Astrocyte of the spinal cord (primary cell): ENCODE data around the gene WFDC12.
A peak's percentile ranks its signal among the peaks of the same experiment; 100 is the strongest.

Experiments used
- DNase-seq: peaks from one replicate; pipeline ENCODE4 v3.0.0; 2011; ENCODE audit warnings: low read depth, low spot score
- H3K4me3 ChIP-seq: 2 replicates; pipeline ENCODE4 v1.5.1; 2011; ENCODE audit warnings: low read depth, mild to moderate bottlenecking, low read length, moderate library complexity
- in situ Hi-C: cut with HindIII; loops from 2 replicates; pipeline ENCODE4 v1.10.0; 2017; ENCODE audit warnings: low sequenced_read_pairs
- TF ChIP-seq, protein P1 (sequence below): IDR thresholded peaks from 2 replicates; pipeline ENCODE4 v1.5.1; 2012; ENCODE audit warnings: low read depth, mild to moderate bottlenecking, low read length, inconsistent platforms

WFDC12 gene

DNA sequence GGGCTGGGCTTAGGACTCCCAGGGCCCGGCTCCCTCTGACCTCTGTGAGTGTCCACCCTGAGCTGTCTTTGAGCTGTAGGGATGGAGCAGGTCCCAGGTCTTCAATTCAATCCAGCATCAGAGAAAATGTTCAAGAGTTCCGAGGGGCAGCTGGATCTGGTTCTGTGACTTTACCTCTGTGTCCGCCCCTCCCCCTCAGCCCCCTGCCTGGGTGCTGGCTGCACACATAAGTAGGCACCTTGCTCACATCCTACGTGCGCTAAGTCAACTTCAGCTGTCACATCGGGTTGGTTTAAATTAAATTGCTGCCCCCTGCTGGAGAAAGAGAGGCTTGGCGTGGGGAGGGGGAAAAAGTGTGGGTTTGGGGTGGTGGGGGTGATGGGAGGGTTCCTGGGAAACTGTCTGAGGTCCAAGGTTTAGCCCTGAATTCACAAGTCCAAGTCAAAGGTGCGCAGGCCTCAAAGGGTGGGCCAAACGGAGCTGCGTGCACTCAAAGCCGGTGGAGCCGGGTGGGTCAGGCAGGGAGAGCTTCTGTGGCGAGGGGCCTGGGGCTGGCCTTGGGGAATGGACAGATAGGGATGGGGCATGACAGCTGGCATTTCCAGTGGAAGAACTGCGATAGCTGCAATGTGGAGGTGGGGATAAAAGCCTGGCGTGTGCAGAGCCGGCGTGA, 12.3 kb downstream of the WFDC12 start:
- DNase-seq = no peak
- no peak overlapping the region for H3K4me3 ChIP-seq
- TF ChIP-seq, protein P1, sequence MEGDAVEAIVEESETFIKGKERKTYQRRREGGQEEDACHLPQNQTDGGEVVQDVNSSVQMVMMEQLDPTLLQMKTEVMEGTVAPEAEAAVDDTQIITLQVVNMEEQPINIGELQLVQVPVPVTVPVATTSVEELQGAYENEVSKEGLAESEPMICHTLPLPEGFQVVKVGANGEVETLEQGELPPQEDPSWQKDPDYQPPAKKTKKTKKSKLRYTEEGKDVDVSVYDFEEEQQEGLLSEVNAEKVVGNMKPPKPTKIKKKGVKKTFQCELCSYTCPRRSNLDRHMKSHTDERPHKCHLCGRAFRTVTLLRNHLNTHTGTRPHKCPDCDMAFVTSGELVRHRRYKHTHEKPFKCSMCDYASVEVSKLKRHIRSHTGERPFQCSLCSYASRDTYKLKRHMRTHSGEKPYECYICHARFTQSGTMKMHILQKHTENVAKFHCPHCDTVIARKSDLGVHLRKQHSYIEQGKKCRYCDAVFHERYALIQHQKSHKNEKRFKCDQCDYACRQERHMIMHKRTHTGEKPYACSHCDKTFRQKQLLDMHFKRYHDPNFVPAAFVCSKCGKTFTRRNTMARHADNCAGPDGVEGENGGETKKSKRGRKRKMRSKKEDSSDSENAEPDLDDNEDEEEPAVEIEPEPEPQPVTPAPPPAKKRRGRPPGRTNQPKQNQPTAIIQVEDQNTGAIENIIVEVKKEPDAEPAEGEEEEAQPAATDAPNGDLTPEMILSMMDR = peak; percentile 60
- in situ Hi-C loops = no loop called here

DNA sequence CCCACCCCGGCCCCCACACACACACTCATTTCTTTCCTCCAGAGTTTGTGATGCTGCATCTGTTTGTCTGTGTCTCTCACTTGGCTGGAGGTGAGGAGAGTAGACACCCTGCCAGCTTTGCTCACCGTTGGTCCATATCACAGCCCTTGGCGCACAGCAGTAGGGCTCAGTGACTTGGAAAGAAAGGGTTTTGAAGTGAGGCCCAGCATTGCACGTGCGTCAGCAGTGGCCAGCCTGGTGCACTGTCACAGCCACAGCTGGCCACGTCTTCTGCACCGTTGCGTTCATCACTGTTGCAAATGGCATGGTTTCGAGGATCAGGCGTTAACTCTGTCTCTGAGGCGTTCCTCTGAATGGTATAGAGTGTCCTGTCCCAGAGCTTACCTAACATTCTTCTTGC, 13.0 kb downstream of the WFDC12 start:
- in situ Hi-C loops = no loop called here
- TF ChIP-seq, protein P1 = no peak
- no peak for DNase-seq
- H3K4me3 ChIP-seq = no peak overlapping the region

DNA sequence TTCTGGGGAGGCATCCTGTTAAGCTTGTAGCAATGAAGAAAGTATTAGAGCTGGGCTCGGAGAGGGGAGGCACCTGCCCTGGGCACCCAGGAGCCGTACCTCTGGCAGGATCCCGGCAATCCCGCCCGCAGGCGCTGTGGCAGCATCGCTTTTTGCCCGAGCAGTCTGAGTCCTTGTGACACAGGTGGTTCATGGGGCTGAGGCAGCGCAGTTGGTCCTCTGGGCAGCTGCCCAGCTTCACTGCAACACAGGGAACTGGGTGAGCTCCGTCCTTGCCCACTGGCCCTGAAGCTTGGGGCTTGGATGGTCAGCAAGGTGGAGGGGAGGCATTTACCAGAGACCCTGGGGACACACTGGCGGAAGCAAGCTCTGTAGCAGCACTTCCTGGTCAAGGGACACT, 14.0 kb downstream of the WFDC12 start:
- TF ChIP-seq, protein P1 = no peak
- DNase-seq = no peak
- no peak overlapping the region for H3K4me3 ChIP-seq
- in situ Hi-C loops = no loop called here

DNA sequence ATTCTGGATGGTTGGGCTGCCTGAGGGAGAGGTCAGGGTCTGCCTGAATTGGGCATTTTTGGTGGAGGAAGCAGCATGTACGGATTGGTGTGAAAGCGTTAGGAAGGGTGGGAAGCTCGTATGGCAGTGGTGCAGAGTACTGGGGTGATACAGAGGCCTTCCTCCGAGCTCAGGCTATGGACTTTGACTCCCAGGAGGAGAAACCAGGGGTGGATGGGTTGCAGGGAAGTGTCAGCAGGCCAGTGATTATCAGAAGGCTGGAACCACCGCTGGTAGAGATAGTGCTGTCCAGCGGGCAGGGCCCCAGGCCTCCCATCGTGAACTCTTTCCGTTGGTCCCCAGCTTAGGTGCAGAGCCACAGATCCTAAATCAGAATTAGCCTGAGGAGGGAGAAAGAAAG, 14.6 kb downstream of the WFDC12 start:
- in situ Hi-C loops = no loop called here
- H3K4me3 ChIP-seq = no peak overlapping the region
- DNase-seq = no peak
- TF ChIP-seq, protein P1 = no peak

DNA sequence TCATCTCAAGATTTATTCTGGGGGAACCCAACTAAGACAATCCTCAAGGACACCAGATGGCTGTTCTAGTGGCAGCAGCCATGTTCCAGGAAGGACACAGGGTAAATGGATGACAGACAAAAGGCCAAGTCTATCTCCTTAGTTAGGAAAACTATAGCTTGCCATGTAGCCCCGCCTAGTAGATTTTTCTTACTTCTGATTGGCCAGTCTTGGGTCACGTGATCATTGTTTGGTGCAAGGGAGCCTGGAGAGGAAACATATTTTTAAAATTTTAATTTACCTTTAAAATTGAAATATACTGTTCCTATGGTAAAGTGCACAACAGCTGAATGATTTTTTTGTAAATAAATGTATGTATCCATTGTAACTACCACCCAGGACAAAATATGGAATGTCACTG, 18.9 kb downstream of the WFDC12 start:
- no peak overlapping the region for H3K4me3 ChIP-seq
- in situ Hi-C loops = no loop called here
- DNase-seq = no peak
- TF ChIP-seq, protein P1 = no peak

DNA sequence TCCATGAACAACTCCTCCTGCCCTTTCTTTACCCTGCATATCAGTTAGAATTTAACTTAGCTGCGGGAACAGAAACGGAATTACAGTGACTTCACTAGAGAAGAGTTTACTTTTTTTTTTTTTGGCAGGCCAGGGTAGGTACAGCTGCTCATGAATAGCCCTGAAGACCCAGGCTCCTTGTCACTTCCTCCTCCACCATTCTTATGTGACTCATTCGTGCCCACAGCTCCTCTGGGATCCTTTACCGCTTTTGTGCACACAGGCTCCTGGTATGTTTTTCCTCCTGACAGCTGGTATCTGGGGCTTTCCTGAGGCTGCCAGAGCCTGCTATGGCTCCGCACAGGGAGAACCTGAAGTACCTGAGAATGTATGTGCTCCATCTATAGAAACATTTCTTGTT, 19.5 kb downstream of the WFDC12 start:
- TF ChIP-seq, protein P1 = no peak
- in situ Hi-C loops = no loop called here
- no peak overlapping the region for H3K4me3 ChIP-seq
- peak; percentile 77 for DNase-seq
